Bone marrow (tissue), 2 donors: ENCODE data around the gene DCDC1.

Source experiments
- DNase-seq, 2 donors: peaks; one replicate each; lab custom pipeline; 2025; lab: John Stamatoyannopoulos, UW

Gene DCDC1

DNA sequence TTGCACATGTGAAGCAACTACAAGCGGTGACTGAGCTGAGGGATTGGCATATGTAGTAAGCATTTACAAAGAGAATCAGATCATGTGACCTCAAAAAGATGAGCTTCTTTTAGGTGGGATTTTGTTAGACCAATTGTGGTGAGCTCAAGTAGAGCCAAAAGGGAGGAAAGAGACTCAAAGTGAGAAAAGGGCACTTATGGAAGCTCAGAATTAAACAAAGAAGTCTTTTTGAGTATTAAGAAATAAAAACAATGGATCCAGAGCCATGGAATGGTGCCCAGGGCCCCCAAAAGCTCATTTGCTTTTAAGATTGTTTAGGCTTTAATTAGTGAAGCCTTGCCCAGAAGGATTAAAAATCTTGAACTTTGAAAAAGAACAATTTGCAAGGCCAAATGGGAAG, 536.7 kb downstream of the DCDC1 start:
- DNase-seq = no peak

GRCh38 chr11:30830681-30831080, 538.9 kb downstream of the DCDC1 start:
- no peak for DNase-seq

DNA sequence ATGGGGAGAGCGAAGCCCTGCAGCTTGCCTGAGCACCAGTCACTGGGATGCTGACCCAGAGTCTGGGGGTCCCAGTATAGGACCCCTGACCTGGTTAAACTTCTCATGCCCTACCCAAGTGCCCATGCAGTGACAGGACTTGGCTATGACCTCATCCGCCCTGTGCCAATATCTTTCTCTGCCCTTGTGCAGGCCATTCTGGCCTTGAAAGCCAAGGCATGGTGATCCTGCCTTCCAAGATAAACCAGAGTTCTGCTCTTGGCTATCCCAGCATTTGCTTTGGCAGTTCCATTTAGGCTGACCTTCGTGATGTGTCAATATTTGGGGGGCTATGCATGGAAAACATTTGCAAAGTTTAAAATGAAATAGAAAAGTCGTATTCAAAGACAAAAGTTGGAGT, 542.6 kb downstream of the DCDC1 start:
- DNase-seq = no peak

- no peak for DNase-seq
Measured at GRCh38 chr11:30825723-30826122, 543.8 kb downstream of the DCDC1 start.

DNA sequence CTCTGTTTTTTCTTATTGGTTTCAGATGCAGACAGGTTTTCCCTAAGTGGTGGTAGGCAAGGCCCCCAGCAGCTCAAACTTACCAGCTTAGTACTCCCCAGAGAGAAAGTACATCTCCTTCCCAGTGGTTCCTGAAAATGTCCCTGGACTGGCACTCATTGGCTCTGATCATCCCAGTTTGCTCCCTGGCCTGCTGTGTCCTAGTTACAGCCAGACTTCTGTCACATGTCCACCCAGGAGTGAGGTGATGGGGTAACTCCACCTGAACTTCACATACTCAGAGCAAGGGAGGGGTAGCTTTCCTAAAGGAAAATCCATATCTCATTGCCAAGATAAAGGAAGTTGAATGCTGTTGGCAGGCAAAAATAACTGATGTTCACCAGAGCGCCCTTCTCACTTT, 546.4 kb downstream of the DCDC1 start:
- no peak for DNase-seq

DNA sequence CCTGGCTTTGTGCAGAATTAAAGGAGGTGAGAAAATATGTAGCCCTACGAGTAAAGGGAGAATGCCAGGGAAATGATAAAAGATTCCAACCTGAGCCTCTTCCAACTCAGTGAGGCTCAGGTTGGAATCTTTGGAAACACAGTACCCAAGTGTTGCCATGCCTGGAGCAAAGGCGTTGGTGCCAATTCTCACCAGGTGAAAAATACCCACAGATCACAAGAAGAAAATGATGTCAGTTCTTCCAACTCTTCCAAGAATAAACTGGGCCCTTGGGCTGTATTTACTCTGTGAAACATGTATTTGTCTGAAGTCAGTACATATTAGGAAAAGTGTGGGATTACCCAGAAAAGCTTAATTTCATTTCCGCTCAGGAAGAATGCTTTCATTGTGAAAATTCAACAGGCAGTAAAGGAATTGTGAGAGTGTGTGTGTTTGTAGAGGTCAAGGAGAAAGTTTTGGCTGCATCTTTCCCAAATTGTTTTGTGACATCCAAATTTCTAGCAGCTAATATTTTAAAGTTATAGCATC, 548.0 kb downstream of the DCDC1 start:
- DNase-seq = no peak

DNA sequence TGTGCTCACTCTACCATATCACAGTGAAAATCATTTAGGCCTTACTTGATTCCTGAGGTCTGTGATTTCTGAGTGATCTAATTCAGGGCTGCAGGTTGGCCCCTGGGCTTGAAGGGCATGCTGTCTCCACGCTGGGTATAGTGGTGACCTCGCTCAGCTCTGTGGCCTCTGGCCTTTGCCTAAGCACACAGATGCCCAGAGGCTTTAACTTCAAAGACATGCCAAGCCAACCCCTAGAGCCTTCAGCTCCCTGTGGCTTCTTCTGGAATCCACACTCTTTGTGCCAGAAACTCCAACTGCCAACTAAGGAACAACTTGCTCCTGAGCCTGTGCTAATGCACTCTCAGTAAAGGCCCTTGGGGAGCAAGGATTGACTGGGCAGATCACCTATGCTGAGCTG, 550.8 kb downstream of the DCDC1 start:
- no peak for DNase-seq

GRCh38 chr11:30816959-30817880, 552.3 kb downstream of the DCDC1 start:
- no peak for DNase-seq

DNA sequence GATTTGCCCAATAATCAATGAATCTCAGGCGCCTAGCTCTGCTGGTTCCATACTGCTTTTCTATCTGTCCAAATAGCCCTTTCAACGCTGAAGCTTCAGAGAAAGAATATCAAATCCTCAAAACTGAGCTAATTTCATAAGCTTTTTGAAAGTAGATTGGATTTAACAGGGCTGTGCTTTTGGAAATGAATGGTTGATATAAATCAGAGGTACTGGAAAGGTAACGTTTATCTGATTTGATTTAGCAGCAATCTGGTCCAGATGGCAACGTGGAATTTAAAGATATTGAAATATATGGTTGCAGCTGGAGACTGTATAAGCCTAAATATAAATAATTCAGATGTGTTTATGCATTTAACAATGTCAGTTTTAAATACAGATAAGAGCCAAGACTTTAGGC, 553.9 kb downstream of the DCDC1 start:
- no peak for DNase-seq

GRCh38 chr11:30814737-30815136, 554.8 kb downstream of the DCDC1 start:
- DNase-seq = no peak
